Hematopoietic multipotent progenitor cell treated with erythropoietin and hydrocortisone succinate and interleukin-3 and kit ligand, for 17 days (in vitro differentiated cells): Measurements from ENCODE around the gene FOXF2.

Experiments
- DNase-seq: peaks from one replicate; pipeline ENCODE4 v3.0.0-alpha.2; 2015; ENCODE audit warnings: low spot score

The FOXF2 gene

GRCh38 chr6:1378065-1379016 is 11.0 kb upstream of the FOXF2 start:
- DNase-seq = no peak

DNA sequence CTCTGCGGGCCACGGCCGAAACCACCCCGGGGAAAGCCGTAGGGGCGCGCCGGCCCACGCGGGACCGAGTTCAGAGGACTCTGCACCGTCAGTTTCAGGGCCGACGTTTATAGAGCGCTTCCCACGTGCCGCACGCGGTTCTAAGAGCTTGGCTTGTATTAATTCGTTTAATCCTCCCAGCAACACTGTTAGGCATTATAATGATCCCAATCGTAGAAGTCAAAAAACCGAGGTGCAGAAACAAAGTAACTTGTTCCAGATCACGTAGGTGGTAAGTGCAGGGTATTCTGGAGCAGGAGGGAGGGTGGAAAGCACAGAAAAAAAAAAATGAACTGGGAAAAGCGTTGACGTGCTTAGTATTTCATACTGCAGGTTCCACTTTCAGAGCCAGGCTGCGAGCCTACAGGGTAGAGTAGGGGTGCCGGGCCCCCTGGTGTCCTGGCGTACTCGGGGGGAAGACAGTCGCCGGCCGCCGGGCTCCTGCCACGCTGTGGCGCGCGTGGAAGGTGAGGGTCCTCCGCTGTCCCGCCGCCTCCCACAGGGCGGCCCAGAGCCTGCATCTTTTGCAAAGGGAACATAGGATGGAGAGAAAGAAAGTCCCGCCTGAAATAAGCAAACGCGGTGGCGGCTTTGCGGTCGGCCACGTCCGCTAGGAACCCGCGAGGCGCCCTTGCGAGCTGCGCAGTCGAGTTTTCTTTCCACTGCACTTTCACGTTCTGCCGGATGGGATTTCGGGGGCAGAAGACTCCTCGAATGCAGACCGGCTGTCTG is 10.2 kb upstream of the FOXF2 start:
- DNase-seq = no peak

DNA sequence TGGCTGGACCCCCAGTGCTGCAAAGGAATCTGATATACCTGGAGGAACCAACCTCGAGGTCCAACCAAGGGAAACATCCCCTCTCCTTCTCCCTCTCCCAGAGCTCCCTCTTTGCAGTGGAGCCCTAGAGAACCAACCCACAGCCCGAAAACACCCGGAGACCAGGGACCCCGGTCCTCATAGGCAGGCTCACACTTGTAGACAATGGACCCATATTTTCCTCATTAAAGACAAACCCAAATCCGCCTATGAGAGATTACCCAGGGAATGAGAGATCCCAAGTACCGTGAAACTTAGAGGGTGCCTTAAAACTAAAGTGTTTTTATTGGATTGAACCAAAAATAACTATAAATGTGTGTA is 9.6 kb upstream of the FOXF2 start:
- DNase-seq = no peak

DNA sequence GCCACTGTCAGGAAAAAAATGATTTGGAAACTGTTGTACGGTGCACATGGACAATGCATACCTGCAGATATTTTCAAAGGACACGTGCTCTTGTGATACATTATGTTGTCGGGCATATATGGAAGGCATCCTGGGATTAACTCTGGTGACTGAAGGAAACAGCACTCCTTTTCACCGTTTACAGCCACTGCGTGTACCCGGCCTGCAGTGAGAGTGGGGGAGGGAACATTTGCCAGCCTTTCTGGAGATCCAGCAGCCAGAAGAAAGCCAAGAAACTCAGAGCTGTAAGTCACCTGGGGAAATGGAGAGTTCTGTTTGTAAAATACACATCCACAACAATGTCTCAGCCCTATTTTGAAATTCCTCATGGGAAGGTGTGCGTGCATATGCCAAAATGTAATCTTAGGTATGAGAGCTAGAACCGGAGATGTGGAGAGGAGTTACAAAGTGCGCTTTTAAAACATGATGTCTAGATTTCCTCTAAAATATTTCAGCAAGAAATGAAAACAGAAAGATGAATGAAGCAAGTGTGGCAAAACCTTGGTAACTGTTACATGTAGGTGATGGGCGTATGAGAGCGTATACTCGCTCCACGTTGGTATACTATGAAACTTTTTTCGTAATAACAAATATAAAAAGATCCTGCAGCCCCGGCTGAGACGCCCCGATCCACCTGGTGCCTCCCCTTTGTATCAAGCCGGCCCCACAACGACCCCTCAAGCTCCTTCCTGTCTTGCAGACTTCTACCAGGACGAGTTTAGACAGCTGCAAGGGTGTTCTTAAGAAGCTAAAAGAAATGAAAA is 8.6 kb upstream of the FOXF2 start:
- DNase-seq = no peak

DNA sequence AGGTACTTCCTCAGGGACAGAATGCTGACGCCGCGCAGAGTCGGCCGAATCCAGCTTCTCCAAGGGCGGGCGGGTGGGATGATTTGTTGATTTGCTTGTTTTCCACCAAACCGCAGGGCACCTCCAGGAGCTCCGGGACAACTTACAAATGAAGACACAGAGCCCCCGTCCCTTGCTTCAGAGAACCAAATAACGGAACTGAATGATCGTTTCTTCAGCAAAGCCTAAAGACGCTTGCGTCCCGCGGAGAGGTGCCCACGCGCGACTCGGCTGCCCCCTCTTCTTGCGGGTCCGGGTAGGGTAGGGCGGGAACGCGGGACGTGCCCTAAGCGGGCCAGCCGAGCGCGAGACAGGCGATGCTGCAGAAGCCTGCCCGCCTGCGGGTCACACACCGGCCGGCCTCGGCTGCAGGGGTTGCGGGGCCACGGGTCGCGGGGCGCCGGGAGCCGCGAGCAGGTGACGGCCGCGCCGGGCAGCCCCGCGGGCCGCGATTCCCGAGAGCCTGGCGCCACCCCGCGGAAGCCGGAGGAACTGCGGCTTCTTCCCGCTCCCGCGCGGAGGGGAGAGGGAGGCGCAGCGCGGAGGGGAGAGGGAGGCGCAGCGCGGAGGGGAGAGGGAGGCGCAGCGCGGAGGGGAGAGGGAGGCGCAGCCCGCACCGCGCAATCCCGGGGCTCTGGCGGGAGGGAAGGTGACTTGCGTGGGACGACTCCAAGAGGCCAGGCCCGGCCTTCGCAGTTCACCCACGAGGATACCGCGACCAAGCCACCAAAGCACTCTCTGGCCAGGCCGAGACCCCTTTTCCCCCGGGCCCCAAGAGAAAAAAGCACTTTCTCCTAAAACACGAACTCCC is 7.7 kb upstream of the FOXF2 start:
- no peak for DNase-seq

DNA sequence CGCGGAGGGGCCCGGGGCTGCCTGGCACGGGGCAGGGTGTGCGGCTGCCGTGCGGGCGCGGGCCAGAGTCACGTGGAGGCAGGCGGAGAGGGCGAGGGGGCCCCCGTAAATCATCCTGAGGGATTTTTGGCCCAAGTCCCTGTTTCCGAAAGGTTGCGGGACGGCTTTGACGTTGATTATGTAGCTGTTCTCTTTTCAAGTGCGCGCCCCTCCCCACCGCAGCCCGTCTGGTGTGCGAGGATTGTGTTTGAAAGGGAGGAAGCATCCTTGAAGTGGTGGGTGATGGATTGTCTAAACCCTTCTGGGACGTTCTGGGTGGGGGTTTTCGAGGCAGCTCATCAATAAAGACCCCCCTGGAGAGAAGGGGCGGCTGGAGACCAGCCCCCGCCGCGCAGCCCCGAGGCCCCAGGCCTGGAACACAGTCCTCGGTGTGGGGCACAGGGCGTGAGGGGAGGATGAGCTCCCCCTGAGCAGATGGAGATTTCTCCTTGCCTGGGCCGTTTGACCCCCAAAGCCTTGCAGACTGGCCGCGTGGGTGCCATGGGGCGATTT is 7.0 kb upstream of the FOXF2 start:
- DNase-seq = no peak

- no peak for DNase-seq
Measured at GRCh38 chr6:1382883-1383728, 6.3 kb upstream of the FOXF2 start.

- DNase-seq = no peak
Measured at GRCh38 chr6:1383729-1384548, 5.4 kb upstream of the FOXF2 start.

DNA sequence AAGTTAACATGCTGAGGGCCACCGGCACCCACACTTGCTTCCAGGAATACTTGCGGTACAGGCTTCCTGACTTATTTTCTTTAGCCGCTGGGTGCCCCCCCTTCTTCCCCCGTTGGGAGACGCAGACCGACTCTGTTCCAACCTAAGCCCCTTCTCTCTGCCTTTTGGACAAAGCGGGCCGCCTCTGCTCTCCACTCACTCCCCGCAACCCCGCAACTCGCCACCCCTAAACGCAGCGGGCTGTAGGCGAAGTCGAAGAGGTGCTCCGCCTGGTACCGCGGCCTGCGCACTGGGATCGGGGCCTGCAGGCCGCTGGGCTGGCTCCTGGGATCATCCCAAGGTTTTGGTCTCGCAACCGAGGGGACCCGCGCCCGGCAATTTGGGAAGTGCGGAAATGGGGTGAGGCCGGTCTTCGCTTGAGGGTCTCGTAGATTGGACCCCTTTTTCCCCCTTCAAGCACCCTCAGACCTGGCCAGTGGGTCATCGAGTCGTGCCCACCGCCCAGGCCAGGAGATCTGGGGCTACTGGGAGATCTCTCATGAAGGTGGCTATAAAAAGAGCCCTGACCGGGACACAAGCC is 4.7 kb upstream of the FOXF2 start:
- no peak for DNase-seq

- no peak for DNase-seq
Measured at GRCh38 chr6:1385129-1386037, 4.0 kb upstream of the FOXF2 start.

DNA sequence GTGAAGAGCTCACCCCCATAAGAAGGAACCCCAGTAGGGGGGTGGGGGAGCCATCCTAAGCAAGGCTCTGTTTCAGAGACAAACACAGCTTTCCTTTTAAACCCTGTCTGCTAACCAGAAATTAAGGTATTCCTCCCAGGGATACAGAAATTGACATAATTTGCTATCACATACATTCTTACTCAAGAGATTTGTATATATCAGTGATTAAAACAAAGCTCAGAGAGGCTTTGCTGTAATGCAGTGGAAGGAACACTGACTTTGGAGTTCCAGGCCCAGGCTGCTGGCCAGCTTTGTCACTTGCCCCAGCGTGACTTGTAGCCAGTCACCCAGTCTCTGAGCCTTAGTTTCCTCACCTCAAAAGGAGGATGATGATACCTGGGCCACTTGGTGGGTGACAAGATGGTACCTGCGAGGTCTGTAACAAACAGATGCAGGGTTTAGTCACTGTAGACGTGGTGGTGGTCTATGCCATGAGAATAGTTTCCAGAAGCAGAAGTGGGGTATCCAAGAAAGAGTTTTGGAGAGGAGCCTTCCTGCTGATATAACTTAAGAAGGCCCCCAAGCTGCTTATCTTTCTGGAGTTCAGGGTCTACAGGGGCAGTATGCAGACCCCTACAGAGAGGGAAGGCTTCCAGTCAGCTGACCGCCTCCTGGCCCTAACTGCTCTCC is 3.2 kb upstream of the FOXF2 start:
- DNase-seq = no peak

GRCh38 chr6:1387538-1387875 is 1.9 kb upstream of the FOXF2 start:
- DNase-seq = no peak

- DNase-seq = no peak
Measured at GRCh38 chr6:1387876-1388629, 1.3 kb upstream of the FOXF2 start.

DNA sequence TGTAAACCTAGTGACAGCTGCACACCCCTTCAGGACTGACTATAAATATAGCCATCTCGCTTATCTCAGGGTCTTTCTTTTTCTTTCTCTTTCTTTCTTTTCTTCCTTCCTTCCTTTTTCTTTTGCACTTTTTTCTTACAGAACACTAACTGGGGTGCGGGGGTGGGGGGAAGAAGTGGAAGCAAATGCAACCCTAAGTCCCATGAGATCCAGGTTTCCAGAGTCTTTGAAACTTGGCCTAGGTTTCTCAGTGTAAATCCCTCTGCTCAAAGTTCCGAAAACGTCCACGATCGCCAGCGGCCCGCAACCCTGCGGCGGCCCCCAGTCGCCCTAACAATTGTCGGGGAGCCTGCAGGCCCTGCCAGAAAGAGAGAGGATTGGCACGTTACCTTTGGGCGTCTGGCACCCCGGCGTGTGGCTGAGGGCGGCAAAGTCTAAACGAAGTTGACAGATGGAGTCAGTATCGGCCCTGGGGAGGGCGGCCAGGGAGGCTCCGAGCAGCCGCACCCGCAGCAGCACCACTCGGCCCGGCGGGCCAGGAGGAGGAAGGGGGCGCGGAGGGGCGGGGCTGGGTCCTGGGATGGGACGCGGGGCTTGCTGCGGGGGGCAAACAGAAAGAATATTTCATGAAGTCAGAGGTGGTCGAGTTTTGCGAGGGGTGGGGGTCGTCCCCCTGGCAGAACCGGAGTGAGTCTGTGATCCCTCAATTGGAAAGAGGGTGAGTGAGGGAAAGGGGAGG is 577 bp upstream of the FOXF2 start:
- DNase-seq = no peak

GRCh38 chr6:1390133-1390945 is 963 bp downstream of the FOXF2 start:
- no peak for DNase-seq
